ENCODE data around the gene C20orf144. TPM values are rescaled to one million over a fixed set of nuclear protein-coding genes. Genes with fewer than 3 reads are reported as not detected.
A peak's percentile ranks its signal among the peaks of the same experiment; 100 is the strongest.

The C20orf144 gene
- total and polyA plus RNA-seq, 8 donors = 0.19 to 0.31 TPM; not detected in 6

GRCh38 chr20:33654680-33655161, 7.4 kb upstream of the C20orf144 start:
- Histone ChIP-seq H3K27ac (peak overlapping the region; percentile 65 to 80 (median 70)), H3K36me3 (peaks cover 18 to 38% (median 34%) of the 10 kb centered on the region in 4 donors), H3K9me3 (no peaks in the 10 kb centered on the region), H3K27me3 (no peaks in the 10 kb centered on the region), H3K4me3 (no peak overlapping the region), H3K4me1 (peaks cover 33 to 48% (median 43%) of the 10 kb centered on the region in 4 donors)
- WGBS, 5 donors = 50 to 67% (median 53%) methylated on average over 14 of the region's 14 CpGs
- intact Hi-C loops (cut with DNase I; ENCODE audit: low total_unique reads) = loop anchor here (5.0 kb wide), 1 partner anchor 202 kb away; no protein-coding TSS in a partner anchor
- DNase-seq = peak in 1 of 2 donors; percentile 62
- TF ChIP-seq POLR2AphosphoS5 (IDR thresholded peaks at IDR 0.05) (no peak), POLR2A (IDR thresholded peaks at IDR 0.05) (no peak), CTCF (IDR thresholded peaks at IDR 0.05) (no peak), EP300 (IDR thresholded peaks at IDR 0.05) (no peak)

GRCh38 chr20:33655164-33655563, 7.0 kb upstream of the C20orf144 start:
- TF ChIP-seq EP300 (IDR thresholded peaks at IDR 0.05) (no peak), POLR2A (IDR thresholded peaks at IDR 0.05) (no peak), CTCF (IDR thresholded peaks at IDR 0.05) (no peak), POLR2AphosphoS5 (IDR thresholded peaks at IDR 0.05) (no peak)
- intact Hi-C loops (cut with DNase I; ENCODE audit: low total_unique reads) = loop anchor here (5.0 kb wide), 1 partner anchor 203 kb away; no protein-coding TSS in a partner anchor
- peaks cover 21 to 43% (median 39%) of the 10 kb centered on the region in 4 donors for H3K36me3 ChIP-seq
- peaks cover 33 to 46% (median 41%) of the 10 kb centered on the region in 4 donors for H3K4me1 ChIP-seq
- no peak overlapping the region for H3K4me3 ChIP-seq
- no peak for DNase-seq
- H3K9me3 ChIP-seq = no peaks in the 10 kb centered on the region
- no peaks in the 10 kb centered on the region for H3K27me3 ChIP-seq
- WGBS, 5 donors = 35 to 58% (median 37%) methylated on average over 4 of the region's 4 CpGs
- peak overlapping the region in 3 of 5 donors; percentile 70 to 80 (median 79) for H3K27ac ChIP-seq

- Histone ChIP-seq H3K27me3 (no peaks in the 10 kb centered on the region), H3K27ac (no peak overlapping the region), H3K9me3 (no peaks in the 10 kb centered on the region), H3K36me3 (peaks cover 27 to 48% (median 42%) of the 10 kb centered on the region in 4 donors), H3K4me3 (no peak overlapping the region), H3K4me1 (peaks cover 30 to 43% (median 38%) of the 10 kb centered on the region in 4 donors)
- 94 to 97% (median 95%) methylated on average over 6 to 10 of the region's 10 CpGs for WGBS, 5 donors
- peak in 1 of 2 donors; percentile 11 for DNase-seq
- no peak for TF ChIP-seq POLR2AphosphoS5 (IDR thresholded peaks at IDR 0.05)
- TF ChIP-seq POLR2A (IDR thresholded peaks at IDR 0.05) = no peak
- no peak for TF ChIP-seq CTCF (IDR thresholded peaks at IDR 0.05)
- no peak for TF ChIP-seq EP300 (IDR thresholded peaks at IDR 0.05)
- intact Hi-C loops (cut with DNase I; ENCODE audit: low total_unique reads) = loop anchor here (5.0 kb wide), 1 partner anchor 204 kb away; no protein-coding TSS in a partner anchor
These were observed 5.9 kb upstream of the C20orf144 start for GRCh38 chr20:33656010-33656782.

- 93 to 96% (median 95%) methylated on average over 14 to 17 of the region's 17 CpGs for WGBS, 5 donors
- intact Hi-C loops (cut with DNase I; ENCODE audit: low total_unique reads) = loop anchor here (5.0 kb wide), 1 partner anchor 205 kb away; no protein-coding TSS in a partner anchor
- no peak overlapping the region for H3K4me3 ChIP-seq
- no peaks in the 10 kb centered on the region for H3K9me3 ChIP-seq
- no peaks in the 10 kb centered on the region for H3K27me3 ChIP-seq
- no peak overlapping the region for H3K27ac ChIP-seq
- DNase-seq = peak in 1 of 2 donors; percentile 10
- peaks cover 26 to 34% (median 31%) of the 10 kb centered on the region in 4 donors for H3K4me1 ChIP-seq
- TF ChIP-seq CTCF (IDR thresholded peaks at IDR 0.05) (no peak), POLR2A (IDR thresholded peaks at IDR 0.05) (no peak), EP300 (IDR thresholded peaks at IDR 0.05) (no peak), POLR2AphosphoS5 (IDR thresholded peaks at IDR 0.05) (no peak)
- H3K36me3 ChIP-seq = peaks cover 27 to 48% (median 42%) of the 10 kb centered on the region in 4 donors
These were observed 5.1 kb upstream of the C20orf144 start for GRCh38 chr20:33656783-33657703.
